DND-41 (cell line): Measurements from ENCODE around the gene SEMA6A.

Experiments used
- CTCF ChIP-seq: IDR thresholded peaks from 2 replicates; pipeline ENCODE4 v1.5.1; 2012; ENCODE audit warnings: borderline replicate concordance, low read length, moderate library complexity, mild to moderate bottlenecking; ENCODE audit not compliant: poor library complexity, severe bottlenecking; ENCODE audit errors: extremely low read depth
- EZH2 ChIP-seq: IDR thresholded peaks from 3 replicates; pipeline ENCODE4 v1.6.1; 2012; ENCODE audit warnings: borderline replicate concordance, low read depth, mild to moderate bottlenecking, moderate library complexity, low read length, inconsistent platforms; ENCODE audit not compliant: severe bottlenecking

GRCh38 chr5:116411101-116411571 is 163.5 kb downstream of the SEMA6A start:
- TF ChIP-seq EZH2 (no peak), CTCF (no peak)
